ENCODE measurements around the gene SEMA5A.
A peak's percentile ranks its signal among the peaks of the same experiment; 100 is the strongest.

SEMA5A gene, protein sequence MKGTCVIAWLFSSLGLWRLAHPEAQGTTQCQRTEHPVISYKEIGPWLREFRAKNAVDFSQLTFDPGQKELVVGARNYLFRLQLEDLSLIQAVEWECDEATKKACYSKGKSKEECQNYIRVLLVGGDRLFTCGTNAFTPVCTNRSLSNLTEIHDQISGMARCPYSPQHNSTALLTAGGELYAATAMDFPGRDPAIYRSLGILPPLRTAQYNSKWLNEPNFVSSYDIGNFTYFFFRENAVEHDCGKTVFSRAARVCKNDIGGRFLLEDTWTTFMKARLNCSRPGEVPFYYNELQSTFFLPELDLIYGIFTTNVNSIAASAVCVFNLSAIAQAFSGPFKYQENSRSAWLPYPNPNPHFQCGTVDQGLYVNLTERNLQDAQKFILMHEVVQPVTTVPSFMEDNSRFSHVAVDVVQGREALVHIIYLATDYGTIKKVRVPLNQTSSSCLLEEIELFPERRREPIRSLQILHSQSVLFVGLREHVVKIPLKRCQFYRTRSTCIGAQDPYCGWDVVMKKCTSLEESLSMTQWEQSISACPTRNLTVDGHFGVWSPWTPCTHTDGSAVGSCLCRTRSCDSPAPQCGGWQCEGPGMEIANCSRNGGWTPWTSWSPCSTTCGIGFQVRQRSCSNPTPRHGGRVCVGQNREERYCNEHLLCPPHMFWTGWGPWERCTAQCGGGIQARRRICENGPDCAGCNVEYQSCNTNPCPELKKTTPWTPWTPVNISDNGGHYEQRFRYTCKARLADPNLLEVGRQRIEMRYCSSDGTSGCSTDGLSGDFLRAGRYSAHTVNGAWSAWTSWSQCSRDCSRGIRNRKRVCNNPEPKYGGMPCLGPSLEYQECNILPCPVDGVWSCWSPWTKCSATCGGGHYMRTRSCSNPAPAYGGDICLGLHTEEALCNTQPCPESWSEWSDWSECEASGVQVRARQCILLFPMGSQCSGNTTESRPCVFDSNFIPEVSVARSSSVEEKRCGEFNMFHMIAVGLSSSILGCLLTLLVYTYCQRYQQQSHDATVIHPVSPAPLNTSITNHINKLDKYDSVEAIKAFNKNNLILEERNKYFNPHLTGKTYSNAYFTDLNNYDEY

DNA sequence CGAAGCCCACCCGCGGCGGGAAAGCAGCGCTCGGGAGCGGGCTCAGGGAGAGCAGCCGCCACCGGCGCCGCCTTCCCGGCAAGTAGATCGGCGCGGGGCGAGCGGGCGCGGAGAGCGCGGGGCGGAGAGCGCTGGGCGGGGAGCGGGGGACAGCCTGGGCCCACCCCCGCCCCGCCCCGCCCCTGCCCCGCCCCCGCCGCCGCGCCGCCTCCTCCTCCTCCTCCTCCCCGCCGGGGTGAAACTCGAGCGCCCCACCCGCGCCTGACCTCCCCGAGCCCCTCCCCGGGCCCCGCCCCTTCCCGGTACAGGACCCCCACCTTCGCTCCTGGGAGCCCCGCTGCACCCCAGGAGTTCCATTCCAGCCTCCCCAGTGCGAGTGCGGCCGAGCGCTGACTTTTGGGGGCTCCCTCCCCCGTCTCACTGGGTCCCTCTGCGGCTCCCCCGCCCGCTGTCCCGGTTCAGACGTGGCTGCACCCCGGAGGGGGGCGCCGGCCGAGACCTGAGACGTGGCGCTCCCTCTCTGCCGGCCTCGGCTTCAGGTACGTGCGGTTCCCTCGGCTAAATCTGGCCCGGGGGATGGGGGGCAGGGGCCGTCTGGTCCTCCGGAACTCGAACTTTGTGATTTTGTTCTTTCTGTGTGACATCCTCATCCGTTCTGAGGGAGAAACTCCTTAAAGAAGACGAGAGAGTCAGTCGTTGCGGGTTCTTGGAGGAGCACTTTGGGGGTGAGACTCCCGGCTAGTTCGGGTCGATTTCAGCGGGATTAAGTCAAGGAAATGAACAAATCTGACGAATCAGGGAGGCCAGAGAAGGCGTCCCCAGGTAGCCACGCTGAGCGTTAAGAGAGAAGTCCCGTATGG, at the start of gene SEMA5A:
TSS of gene SEMA5A (minus strand) at position 84 of the 860 bp plus-strand sequence. CDS start 166,129 bp downstream, outside the sequence.
- peak; percentile 59 for DNase-seq (ENCODE audit: low read depth)

DNA sequence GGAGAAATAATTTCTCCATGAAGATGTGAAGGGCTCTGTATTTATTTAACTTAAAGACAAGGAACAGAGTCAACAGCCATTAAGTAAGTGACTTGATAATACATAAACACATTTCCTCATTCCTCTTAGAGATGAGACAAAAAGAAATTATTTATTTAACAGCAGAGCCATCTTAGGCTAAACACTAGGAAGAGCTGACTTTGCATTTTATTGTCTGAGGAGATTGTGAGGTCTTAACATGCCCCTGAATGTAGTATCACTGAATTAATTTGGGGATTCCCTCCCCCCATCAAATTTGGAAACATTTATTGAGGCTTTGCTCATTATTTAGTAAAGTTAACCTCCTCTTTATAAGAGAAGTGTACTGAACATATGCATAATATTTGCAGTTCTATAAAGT, 49.0 kb upstream of the SEMA5A start:
- DNase-seq (ENCODE audit: low read depth): no peak

DNA sequence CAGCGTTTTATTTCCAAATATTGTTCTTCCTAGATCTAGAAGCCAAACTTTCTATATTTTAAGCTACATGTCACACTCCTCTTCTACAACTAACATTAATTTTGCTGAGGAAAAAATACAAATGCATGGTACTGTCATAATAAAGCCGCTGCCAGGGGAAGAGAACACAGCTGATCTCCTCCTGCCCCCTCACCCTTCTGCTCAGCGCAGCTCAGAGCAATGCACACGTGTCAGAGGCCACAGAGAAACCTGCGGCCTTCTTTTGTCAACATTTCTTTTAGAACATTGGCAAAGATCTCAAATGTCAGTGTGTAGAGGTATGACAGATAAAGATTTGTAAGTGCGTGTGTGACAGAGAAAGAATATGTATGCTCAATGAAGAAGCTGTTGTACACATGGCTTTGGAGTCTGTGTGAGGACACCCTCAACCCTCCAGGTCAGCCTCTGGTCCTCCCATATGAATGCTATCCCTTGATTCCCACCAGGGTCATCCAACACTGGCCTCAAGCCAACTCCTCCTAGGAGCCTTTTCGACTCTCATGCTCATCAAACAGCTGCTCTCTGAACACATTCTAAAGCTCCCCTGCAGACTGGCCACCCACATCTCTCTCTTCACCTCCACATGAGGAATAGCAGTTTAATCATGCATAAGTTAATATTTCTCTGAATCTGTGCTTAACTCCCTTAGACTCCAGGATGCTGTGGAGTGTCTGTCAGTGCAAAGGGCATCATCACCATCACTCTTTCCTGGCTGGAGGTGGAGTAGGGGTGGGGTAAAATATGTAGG, 43.4 kb upstream of the SEMA5A start:
- no peak for DNase-seq (ENCODE audit: low read depth)

DNA sequence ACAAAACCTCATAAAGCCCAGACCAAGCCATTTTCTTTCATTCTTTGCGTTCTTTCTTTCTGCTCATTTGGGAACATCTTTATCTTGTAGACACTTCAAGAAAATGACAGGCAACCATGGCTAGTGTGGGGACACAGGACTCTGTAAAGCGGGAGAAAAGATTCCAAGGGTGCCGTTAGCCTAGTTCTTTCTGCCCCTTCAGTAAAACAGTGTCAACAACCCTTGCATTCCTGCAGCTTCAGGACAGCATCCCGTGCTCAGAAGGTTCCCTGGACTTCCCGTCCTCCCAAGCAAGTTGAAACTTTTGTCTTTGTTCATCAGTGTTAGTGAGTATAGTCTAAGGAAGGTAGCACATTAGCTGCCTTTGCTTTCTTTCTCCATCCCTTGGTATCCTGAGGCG, 42.4 kb upstream of the SEMA5A start:
- DNase-seq (ENCODE audit: low read depth): no peak

DNA sequence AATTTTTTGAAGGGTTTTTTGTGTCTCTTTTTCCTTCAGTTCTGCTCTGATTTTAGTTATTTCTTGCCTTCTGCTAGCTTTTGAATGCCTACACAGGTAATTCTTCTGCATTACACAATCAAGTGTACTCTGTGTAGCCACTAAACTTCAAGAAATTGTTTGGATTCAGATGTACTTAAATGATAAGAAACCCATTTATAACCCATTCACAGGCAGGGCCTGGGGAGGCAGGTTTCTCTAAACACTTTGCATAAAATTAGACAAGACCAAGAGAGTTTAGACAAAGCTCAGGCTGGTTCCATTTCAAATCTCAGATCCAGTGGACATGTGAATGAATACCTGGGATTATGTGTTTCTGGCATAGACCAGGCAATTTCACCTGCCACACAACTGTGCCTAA, 41.3 kb upstream of the SEMA5A start:
- DNase-seq (ENCODE audit: low read depth): no peak

DNA sequence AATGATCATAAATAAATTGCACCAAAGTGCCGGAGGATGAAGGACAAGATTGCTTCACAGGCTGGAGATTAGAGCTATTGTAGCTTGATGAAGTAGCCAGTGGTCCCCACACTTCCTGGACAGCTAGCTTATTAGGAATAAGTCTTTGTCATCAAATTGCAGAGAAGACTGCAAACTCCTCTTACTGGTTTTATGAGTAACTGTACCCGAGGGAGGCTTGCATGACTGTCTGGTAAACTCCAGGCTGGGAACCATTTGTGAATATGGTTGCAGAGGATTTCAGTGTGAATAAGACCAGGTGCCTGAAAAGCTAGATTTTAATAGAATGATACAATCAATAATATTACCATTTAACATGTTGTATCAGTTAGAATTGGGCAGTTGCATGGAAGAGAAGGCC, 36.5 kb upstream of the SEMA5A start:
- no peak for DNase-seq (ENCODE audit: low read depth)

DNA sequence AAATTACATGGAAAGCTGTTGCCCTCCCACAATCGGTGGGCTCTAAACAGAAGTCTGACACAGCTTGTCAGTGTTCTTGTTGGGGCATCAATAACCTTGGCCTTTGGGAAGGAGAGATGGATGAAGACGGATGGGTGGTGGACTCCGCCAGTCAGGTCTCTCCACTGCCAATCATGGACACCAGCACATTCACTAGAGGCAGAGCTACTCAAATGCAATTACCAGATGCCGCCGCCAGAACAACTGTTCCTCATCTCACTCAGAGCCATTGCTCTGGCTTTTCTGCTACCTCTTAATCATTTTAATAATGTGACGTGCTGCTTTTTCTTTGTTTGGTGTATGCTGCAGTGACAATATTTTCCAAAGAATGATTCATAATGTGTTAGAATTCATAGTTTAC, 27.9 kb upstream of the SEMA5A start:
- DNase-seq (ENCODE audit: low read depth): no peak

DNA sequence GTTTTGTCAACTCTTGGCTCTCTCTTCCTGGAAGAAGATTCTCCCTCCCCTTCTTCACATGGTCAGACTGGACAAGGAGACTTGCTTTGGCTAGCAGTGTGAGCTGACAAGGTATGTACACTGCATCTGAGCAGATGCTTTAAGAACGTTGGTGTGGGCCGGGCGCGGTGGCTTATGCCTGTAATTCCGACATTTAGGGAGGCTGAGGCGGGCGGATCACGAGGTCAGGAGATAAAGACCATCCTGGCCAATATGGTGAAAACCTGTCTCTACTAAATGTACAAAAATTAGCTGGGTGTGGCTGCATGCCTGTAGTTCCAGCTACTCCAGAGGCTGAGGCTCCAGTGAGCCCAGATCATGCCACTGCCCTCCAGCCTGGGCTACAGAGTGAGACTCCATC, 26.4 kb upstream of the SEMA5A start:
- no peak for DNase-seq (ENCODE audit: low read depth)

DNA sequence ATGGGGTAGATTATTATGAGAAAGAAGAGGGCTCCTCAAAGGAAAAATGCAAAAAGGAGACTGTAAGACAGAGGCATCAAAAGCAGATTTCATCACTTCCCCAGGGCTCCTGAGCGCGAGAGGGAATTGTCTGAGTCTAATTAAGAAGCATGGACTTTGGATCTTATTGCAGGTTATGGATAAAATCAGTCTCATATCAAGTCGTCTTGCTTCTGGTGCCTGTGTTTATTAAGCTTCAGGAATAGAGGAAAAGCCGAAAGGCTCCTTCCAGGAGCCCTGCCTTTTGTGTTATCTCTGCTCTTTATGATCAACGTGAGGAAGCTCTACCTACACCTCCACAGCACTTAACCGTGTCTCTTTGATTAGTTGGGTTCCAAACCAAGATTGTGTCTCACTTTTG, 25.0 kb upstream of the SEMA5A start:
- DNase-seq (ENCODE audit: low read depth): no peak

DNA sequence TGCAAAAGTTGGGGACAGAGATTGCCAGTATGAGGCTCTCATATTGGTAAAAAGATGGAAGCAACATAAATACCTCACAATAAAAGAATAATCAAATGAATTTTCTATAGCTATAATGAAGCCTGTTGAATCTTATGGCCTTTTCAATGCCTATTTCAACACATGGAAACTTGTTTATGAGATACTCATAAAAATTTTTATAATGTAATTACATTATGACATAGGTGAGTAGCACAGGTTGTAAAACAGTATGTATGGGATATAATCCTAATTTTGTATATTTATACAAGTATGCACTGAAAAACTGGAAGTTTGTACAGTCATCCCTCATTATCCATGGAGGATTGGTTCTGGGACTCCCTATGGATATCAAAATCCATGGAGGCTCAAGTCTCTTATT, 21.2 kb upstream of the SEMA5A start:
- no peak for DNase-seq (ENCODE audit: low read depth)

DNA sequence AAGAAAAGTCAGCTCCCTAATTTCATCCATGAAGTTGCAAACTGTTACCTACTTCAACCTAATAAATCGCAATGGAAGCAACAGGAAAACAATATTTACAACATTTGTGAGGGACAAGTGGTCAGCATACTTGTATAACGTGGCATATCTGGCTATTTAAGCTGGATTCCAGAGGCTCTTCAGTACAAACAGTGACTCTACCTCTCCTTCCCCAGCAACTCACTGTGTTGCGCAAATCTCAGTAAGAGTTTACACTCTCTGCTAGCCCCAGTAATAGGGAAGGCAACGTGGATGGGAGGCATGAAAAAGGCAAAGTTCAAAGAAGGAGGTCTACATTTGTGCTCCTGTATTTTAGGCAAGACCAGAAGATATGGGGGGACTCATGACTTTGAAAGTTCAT, 18.9 kb upstream of the SEMA5A start:
- DNase-seq (ENCODE audit: low read depth): no peak

DNA sequence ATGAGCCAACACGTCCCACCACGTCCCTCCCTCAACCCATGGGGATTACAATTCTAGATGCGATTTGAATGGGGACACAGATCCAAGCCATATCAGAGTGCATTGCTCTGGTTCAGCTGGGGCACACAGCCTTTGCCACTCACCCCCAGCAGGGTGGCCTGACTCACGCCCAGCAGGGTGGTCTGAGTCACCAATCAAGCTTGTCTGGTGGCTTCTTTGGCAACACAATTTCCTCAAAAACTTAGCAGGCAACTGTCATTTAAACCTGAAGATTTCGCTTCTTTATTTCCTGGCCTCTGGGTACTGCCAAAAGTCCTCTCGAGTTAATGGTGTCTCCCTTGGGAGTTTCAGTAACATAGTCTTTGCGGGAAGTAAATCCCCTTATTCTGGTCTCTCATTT, 16.3 kb upstream of the SEMA5A start:
- DNase-seq (ENCODE audit: low read depth): peak; percentile 65

DNA sequence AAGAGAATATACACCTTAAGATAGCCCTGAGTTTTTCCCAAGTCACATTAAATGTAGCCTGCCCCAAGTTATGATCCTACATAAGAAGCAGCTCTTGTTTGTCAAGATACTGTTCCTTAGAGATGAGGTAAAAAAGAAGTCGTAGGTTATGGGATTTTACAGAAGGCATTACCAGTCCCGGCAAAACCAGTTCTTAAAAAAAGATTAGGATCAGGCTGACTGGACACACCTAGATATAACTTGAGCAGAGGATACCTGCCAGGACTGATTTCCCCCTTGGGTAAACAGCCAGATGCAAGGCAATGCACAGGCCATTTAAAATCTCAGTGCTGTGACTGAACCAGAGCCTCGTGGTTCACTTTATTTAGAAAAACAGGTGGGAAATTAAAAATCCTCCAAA, 14.1 kb upstream of the SEMA5A start:
- no peak for DNase-seq (ENCODE audit: low read depth)

DNA sequence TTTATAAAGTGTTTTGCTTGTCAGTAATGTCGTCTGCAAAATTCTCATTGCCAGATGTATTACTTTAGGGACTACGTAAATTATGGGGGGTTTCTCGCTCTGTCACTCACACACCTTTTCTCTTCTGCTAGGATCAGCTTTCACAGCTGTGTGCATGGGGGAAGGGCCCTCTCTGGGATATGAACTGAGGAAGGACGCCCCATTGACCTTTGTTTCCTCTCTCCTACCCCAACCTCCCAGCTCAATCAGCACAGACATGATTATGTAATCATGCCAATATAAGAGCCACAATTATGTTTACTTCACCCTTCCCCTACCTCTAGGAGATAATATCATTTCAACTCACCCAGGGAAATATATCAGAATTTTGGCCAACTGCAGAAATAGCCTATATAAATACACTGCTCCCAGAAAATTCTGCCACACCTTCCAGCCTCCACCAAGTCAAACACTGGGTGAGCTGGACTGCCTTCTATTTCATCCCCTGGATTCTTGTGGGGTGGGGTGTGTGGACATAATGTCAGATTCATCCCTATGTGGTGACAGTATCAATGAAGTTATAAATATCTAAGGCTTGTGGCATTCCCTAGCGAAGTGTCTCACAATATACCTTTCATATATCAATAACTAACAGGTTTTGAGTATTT, 12.6 kb upstream of the SEMA5A start:
- no peak for DNase-seq (ENCODE audit: low read depth)

DNA sequence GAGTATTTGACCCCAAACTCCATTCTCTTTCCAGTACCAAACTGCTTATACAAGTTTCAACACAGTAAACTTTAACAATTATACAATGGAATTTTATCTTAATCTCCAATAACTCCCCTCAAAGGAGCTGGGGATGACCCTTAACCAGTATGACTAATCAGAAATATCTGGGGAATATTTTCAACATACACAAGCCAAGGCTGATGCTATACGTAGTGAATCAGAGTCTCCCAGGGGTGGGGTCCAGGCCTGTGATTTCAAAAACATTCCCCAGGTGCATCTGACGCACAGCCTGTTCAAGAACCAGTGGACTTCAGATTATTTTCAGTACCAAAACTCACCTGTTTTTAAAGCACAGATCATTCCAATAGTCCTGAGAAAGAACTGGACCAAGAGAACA, 11.8 kb upstream of the SEMA5A start:
- peak; percentile 90 for DNase-seq (ENCODE audit: low read depth)

DNA sequence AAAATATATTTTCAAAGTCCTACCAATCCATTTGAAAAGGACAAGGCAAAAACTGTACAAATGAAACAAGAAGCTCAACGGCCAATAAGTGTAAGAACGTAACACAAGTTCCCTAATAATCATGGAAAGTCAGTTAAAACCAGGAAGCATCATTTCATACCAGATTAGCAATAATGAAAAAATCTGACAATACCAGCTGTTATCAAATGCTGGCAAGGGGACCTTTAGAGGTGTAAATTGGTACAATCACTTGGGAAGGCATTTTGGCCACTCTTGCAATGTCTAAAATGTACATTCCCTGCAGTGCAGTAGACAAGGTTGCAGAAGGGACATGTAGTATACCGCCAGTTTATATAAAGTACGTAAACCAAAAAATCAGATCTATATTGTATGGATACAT, 10.1 kb upstream of the SEMA5A start:
- DNase-seq (ENCODE audit: low read depth): no peak

DNA sequence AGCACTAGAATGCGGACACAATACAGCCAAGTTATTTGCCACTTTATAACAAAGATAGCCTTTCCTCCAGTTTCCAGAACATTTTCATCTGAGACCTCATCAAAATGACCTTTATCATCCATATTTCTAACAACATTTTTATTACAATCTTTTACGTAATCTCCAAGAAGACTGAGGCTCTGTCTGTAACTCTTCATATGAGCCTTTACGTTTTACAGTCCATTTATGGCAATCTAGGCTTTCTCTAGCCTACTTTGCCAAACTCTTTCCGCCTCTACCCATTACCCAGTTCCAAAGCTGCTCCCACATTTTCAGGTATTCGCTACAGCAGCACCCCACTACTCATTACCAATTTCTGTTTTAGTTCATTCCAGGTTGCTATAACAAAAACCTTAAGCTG, 8.2 kb upstream of the SEMA5A start:
- no peak for DNase-seq (ENCODE audit: low read depth)

DNA sequence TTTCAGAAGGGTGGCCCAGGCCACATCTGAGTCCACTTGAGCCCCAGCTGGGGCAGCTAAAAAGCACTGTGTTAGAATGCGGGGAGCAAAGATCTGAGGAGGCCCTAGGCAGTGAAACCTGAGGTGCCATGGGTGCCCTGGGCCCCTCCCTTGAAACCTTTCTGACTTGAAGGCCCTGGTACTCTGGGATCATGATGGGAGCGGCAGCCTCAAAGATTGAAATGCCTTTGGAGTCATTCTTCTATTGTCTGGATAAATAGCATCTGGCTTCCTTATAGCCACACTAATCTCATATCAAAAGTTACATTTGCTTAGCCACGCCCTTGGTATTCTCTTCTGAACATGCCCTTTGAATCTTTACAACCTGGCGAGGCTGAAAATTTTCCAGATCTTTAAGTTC, 7.7 kb upstream of the SEMA5A start:
- DNase-seq (ENCODE audit: low read depth): no peak

DNA sequence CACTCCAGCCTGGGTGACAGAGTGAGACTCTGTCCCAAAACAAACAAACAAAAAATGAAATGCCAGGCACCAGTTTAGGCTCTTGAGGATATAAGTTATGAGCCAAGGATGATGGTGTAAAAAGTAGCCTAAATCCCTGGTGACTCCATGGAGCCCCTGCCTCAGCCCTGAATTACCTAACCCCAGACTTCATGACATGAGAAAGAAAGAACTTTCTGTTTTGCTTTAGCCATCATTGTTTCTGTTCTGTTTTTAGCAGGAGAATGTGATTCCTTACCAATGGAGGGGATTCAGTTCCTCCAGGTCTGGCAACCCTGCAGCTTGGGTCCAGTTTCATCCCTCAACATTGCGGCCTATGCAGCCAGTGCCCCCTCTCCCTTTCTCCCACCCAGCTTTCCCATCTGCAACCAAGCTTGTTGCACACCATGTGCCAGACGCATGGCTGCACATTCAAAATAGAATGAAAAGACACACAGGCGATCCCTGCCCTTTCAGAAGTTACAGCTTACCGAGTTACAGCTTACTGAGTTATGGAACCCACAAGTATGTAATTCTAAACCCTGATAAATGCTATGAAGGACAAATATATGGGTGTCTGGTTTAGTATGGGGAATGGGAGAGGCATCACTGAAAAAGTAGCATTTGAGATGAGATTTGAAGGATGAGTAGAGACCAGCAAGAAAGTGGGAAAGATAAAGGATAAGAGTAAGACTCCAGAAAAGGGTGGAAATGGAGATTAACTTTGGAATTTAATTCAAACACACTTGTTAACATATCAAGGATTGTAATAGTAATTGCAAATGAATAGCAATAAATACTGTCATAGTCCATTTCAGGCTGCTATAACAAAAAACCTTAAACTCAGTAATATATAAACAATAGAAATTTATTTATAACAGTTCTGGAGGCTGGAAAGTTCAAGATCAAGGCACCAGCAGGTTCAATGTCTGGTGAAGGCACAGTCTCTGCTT, 6.0 kb upstream of the SEMA5A start:
- no peak for DNase-seq (ENCODE audit: low read depth)
